Activated CD8-positive, alpha-beta memory T cell treated with anti-CD3 and anti-CD28 coated beads, Interleukin-2, amount 50 U/mL, for 48 hours (primary cell): Measurements from ENCODE around the gene NRAP.
"Not testable (repeated sequence)": the region's sequence is repeated elsewhere in the genome, so short reads cannot be mapped to it uniquely, and the experiment has no call there.

Source experiments
- DNase-seq: peaks from one replicate; pipeline ENCODE4 v3.0.0-alpha.2; 2020

NRAP gene

DNA sequence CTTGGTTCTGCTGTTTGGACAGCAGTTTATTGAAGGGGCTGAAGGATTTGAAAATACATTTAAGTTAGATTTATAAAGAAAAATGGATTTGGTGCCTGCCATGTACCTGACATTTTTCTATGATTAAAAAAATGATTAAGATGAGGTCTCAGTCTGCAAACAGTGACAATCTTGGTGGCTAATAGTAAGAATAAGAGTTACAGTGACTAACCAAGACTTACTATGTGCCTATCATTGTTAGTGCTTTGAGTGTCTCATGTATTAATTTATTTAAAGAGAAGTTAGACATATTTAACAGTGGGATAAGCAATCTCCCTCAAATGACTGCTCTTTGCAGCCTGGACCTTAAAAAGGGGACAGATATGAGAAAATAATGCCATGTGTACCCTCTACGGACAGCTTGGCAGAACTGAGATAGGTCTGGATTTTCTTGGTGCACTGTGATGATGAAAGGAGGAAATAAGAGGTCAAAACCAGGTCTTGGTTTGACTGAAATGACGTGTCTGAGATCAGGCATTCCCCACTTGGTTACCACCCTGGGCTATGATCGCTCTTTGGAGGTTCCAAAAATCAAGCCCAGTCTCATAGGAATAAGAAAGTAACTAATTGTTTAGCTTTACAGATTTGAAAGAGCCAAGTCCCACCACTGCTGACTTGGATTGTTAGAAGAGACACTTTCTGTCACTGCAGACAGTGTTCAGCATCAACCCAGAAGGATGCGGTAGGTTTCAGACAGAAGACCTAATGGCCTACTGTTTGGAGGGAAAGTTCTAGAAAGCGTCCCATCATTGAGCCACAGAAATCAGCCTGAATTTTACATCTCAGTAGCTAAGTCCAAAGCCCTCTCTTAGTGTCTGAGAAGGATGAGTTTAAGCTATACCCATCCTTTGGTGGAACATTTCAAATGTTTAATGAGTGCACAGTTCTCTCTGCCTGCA is 18.0 kb upstream of the NRAP start:
- no peak for DNase-seq

DNA sequence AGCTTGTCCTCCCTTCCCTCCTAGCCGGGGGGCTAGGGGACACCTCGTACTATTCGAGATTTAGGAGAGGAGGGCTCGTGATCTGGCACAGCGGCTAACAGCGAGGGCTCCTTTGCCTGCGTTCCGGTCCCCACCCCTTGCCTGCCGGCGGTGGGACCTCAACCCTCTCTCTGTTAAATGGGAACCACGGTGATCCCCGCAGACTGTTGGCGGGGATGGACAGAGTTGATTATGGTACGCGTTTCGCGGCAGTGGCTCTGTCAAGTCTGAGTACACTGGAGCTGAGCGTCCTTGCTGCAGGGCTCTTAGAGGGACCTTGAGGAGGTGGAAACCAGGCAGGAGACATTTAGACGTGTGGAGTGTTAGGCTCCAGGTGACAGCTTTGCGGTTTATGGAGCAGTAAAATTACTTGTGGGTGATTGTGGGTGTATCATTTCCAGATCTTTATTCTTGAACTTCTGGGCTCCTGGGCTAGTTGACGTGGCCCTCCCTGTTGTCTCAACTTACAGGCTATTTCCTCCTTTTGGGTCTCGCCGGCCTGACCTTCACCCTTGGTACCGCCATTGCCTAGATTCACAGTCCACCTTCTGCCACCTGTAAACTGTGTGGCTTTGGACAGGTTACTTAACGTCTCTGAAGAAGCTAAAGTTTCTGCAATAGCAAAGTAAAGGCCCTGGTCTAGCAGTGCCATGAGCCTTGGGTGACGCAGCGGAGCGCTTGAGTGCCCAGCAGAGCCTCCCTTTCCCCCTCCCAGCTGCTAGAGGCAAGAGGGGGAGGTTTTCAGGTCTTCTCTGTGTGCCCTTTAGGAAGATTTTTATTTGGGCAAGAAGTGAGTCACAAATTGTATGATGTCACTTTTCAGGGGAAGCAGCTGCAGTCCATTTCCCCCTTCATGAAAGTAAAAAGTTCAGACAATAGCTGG is 16.6 kb upstream of the NRAP start:
- peak; percentile 71 for DNase-seq

DNA sequence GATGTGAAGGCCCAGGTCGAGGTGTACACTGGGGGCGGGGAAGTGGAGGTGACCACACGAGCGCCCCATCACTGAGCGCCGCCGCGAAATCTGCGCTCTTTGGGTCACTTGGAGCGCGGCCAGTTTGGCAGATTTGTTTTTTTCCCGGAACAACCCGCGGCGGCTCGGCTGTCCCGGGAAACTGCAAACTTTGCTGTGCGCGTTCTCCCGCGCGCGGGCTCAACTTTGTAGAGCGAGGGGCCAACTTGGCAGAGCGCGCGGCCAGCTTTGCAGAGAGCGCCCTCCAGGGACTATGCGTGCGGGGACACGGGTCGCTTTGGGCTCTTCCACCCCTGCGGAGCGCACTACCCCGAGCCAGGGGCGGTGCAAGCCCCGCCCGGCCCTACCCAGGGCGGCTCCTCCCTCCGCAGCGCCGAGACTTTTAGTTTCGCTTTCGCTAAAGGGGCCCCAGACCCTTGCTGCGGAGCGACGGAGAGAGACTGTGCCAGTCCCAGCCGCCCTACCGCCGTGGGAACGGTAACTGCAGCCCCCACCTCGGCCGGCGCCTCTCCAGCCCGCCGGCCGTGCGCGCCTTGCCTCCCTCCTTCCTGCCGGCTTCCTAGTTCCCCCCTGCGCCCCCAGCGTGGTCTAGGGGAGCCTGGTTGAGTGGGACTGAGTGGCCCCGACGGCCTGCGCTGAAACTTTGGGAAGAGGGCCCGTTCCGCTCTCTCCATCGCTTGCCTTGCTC is 15.8 kb upstream of the NRAP start, which contains the start of gene CASP7:
Gene CASP7, plus strand, starts transcription at position 450 of the 727 bp plus-strand sequence. CDS start 17,582 bp downstream, outside the sequence.
- peak; percentile 87 for DNase-seq

DNA sequence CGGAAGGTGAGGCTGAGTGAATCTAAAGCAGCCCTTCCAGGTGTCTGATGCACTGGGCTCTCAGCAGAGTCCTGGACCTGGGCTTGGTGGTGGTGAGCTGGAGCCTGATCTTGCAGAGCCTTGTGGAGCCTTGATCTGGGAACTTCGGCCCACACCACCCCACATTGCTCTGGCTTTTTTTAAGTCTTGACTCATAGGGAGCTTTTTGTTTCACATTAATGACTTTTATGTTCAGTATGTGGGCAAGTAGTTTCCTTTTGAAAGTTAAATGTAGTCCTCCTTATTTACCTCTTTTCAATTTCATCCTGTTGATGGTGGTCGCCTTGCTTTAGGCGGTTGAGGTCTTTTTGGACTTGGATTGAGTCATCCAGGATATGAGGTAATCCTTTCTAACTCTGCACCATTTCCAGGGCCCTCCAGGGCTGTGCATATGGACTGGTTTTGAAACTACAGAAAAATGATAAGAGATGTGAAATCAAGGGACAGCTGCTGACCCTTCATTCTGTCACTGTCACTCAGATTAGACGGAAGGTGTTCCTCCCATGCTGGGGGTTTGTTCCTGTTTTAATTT is 2.9 kb upstream of the NRAP start:
- no peak for DNase-seq

DNA sequence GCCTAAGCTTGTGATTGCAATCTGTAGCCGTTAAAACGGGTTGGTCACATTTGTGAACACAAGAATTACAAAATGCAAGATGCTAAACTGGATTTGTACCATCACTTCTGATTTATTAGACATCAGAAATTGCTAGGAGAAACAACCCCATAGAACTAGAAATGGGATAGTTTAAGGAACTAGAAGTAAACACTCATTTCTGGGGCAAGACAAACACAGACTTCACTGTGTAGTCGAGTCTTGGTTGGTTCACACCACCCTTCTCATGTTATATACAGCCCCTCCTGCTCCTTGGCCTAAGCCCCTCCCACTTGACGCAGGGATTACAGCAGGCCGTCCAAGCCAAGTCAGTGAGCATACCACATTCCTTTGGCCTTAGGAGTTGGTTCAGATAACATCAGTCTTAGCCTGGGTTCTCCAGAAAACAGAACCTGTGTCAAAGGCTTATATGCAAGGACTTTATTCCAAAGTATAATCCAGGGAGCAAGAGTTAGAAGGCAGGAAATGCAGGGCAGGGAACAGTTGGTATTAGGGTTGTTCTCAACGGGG is 2.0 kb upstream of the NRAP start:
- DNase-seq: no peak

DNA sequence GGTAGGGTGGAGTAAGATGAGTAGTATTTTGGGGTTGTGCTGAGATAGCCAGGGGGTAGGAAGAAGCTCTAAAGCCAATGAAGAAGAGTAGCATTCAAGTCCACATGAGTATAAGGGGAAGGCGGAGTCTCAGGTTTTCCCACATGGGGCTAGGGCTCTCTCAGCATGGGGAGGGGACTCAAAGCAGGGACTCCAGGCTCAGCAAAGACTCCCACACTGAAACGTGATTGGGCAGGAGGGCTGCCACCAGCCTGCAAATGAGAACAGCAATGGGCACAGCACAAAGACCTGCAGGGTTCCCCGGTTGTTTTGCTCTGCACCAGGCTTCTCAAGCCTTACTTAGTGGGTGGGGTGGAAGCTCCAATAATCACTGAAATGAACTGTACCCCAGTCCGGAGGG is 1.5 kb upstream of the NRAP start:
- no peak for DNase-seq

DNA sequence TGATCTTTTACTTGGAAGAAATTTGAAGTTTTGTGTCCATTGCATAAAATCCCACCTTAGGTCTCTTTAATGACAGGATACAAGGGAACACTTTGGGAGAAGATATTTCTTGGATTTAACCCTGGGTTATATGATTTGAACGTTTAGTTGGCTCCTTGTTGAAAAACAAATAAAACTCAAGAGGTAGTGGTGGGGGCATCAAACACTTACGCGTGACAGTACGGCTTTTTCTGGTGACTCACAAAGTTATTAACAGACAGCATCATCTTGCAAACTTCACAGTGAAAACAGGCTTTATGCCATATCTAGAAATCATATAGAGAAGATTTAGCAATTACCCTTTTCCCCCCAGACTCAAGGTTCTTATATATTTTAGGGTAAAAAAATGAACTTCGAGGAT is 699 bp downstream of the NRAP start:
- no peak for DNase-seq

DNA sequence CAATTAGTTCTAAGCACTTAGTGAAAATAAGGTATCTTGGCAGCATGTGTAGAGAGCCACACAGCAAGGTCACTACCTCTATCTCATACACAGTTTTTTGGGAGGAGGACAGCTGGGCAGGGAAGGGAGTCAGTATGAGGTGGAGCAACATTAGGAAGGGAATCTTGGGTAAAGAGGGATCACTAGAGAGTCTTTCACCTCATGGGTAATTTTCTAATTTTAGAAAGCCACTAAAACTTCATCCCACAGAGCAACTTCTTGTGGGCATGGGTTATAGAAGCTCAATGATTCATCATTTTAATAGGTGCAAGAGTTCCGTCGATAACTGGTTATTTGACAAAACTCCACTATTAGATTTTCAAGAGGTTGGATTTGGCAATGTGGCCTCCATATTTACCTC is 2.5 kb downstream of the NRAP start:
- DNase-seq: no peak

DNA sequence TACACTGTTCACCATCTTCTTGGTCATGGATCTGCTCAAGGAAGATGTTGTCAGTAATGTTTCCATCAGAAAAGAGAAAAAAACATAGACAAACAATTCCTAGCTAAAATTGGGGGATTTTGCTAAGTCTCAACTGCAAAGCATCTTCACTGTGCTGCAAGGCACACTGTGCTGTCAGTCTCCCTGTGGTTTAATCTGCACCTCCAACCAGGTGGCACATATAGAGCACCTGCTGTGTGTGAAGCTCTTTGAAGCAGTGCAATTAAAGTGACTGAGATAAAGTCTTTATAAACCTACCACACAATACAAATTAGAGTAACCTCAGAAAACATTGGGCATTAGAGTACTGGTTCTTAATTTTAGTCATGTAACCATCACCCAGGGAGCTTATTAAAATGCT is 6.3 kb downstream of the NRAP start:
- no peak for DNase-seq

DNA sequence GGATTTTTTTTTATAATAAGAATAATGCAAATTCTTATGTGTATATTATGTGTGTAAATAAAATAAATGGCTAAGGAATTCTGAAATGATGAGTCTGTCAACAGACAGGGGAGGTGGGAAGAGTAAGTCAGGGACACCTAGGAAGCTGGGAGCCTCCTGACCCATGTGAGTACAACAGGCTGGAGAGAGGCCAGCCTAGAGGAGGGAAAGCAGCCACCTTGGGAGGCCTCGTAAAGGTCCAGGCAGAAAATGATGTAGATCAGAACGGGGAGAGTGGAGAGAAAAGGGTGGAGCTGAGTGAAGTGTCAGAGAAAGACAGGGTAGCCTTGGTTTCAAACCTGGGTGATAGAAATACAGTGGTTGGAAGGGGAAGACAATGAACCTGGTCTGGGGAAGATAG is 6.9 kb downstream of the NRAP start:
- DNase-seq: no peak

DNA sequence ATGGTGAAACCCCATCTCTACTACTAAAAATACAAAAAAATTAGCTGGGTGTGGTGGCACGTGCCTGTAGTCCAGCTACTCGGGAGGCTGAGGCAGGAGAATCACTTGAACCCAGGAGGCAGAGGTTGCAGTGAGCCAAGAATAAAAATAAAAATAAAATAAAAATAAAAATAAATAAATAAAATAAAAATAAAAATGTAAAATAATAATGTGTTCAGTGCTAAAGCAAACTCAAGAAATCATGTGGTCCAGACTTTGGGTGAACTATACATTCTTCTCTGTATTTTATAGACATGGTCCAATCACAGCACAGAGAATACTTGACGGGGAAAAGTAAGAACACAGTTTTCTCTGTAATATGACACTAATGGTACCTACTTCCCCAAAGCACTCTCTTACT is 11.4 kb downstream of the NRAP start:
- DNase-seq: not testable (repeated sequence)

DNA sequence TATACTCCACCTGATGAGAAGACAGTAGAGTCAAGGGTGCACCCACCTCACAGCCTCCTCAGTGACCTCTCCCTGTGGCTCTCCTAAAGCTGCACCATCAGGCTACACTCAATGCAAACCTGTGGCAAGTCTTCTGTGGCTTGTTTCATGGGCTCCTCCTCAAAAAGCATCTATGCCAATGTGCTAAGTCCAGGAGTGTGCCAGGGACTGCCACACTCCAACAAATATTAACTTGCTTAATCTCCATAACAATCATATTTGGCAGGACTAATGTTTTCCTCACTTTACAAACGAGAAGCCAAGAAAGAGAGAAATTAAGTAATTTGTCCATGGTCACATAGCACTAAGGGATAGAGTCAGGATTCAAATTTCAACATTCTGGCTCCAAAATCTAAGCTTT is 11.9 kb downstream of the NRAP start:
- DNase-seq: no peak

DNA sequence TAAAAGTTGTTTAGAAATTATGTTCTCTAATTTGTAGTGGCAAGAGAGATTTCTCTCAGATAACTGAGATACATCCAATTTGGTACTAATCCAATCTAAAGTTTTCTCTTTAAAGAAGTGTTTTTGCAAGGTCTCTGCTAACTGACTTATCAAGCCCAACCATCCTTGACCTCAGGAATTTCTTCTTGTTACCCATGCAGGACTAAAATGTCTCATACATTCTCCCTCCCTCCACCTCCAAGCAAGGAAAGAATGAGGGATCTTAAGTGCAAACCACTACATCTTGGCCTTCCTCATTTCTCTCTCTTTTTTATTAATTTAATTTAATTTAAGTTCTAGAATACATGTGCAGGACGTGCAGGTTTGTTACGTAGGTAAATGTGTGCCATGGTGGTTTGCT is 12.8 kb downstream of the NRAP start:
- no peak for DNase-seq

DNA sequence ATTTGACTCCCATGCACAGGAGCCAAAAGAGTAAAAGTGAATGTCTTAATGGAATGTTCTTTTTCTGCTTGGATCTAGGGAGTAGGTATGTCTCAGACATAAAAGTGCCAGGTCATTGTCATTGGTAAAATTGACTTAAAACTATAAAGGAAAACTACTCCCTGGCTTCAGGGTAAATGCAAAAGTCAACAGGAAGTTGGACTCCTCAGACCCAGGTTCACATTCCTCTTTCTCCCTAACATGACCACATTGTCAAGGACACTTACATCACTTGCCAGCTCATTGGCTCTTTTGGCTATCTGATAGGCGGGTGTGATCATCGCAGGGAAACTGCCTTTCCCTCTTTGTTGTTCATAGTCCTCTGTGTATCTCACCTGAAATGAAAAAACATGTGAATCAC is 13.7 kb downstream of the NRAP start:
- DNase-seq: no peak

DNA sequence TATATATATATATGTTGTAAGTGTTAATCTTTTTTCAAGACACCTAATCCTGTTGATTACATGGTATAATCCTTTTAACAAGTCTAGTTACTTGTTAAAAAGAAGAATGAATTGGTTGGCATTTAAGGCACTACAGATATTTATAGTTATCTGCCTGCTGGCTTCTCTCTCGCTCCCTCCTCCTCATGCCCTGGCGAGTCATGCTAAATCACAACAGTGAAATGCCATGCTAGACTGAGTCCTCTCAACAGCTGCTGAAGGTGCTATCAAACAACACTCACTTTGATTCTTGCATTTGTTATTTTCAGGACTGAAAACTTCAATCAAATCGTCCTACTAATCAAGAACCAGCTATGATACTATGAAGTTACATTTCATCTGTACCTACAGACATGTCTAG is 15.4 kb downstream of the NRAP start:
- DNase-seq: no peak

DNA sequence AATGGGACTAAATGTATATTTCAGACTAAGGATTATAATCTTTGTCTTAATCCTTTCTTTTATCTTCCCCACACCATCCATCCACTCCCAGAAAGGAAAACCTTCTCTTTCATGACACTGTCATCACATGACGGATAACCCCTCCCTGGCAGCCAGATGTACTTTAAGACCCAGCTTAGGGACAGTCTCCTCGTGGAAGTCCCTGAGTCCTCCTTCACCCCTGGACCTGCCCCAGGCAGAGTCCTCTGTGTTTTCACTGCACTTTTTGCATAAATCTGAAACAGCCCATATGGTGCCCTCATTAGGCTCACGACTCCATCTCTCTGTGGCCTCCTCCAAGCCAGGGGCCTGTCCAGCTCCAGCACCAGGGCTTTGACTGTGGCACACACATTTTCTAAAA is 16.0 kb downstream of the NRAP start:
- no peak for DNase-seq

DNA sequence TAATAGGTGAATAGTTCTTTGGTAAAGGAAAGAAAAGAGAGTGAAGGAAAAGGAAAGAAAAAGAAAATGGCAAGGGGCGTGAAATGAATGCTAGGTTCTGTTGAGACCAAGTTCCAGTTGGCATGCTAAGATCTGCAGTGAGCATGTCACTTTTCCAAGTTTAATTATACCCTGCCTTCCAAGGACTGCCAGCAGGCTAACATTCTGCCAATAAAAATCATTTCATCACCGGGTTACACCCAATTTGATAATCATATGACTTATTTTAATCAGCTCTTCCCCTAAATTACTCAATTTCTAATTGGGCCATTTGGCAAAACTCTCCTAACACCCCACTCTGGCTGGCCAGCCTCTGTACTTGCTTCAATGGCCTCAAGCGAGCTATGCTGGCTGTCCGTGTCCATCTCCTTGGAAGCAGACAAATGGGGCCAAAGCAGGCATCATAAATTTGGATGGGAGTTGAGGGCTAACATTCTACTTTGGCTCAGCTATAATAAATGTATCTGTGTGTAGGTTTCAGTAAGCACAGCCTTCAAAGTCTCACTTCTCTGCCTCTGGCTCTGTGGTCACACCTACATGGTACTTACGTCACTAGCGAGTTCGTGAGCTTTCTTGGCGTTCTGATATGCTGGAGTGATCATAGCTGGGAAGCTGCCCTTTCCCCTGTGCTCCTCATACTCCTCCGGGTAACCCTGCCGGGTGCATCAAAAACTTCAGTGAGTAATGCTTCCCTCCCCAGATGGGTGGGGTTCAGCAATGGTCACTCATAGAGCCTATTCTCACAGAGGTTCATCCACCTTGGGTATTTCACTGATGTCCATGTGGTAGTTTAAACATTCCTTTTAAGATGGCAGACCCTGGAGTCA is 17.3 kb downstream of the NRAP start:
- DNase-seq: no peak

DNA sequence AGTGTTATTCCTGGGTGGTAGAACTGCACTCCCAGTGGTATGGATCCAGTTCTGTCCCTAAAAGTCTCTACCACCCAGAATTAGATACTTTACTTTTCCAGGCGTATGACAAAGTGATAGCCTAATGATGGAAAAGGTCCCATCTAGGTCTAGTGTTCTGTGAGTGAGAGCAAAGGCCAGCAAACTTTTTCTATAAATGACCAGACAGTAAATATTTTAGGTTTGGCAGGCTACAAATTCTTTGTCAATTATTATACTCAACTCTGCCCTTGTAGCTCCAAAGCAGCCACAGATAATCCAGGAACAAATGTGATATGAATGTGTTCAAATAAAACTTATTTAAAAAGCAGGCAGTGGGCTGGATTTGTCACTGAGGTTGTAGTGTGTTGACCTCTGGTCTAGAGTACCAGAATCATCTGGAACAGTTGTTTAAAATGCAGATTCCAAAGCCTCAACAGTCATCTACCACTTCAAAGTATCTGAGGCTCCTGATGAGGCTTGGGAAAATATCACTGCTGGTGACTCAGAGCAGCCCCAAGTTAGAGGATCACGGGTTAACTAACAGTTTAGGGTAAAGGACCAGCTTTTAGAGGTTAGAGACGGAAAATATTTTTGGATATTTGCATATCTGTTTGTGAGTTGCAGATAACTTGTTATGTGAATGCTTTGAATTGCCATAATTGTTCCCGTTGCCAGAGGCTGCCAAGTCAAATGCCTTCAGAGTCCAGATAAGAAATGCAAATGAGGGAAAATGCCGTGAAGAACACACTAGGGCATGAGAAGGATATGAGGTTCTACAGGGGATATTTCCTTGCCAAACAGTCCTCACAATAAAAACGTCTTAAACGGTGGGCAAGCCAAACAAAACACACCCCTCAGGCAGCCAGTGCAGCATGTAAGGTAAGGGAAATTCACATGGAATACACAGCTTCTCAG is 19.4 kb downstream of the NRAP start:
- DNase-seq: no peak

DNA sequence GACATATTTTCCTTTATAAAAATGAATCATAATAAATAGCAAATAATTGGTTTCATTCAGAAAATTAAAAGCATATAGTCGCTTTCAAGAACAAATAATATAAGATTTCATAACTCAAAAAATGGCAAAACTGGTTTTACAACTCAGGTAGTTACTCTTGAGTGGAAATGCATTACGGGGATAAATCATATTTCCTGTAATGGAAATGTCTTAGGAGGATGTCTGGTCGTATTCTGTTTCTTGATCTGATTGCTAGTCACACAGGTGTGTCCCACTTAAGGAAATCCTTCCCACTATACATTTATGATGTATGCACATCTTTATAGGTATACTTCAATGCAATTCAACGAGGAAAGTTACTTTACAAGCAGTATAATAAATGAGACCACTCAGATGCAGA is 20.7 kb downstream of the NRAP start:
- DNase-seq: no peak

DNA sequence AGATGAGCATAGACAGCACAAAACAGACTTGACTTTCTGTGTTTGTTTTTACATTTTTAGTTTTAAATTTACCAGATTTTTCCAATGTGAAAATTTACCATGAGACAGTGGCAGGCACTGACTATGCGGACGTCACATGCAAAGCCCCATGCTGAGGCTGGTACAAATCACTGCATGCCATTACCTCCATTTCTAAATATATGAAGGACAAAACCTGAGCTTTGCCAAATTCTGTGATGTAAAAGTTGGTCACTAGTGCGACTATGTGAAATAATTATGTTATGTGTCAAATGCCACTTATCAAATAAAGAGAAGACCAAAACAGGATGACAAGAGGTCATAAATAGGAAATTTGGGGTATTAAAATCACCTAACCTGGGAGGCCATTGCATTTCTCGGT is 22.1 kb downstream of the NRAP start:
- DNase-seq: no peak
